Erythroblast (primary cell): Measurements from ENCODE around the gene IMMP2L.

Source experiments
- GATA1 ChIP-seq: IDR thresholded peaks from 2 replicates; pipeline ENCODE4 v1.6.1; 2011; ENCODE audit warnings: low read depth, mild to moderate bottlenecking, control low read depth, low read length, moderate library complexity
- POLR2A ChIP-seq: IDR thresholded peaks from 2 replicates; pipeline ENCODE4 v1.6.1; 2011; ENCODE audit warnings: mild to moderate bottlenecking, low read length

- TF ChIP-seq POLR2A, result no peak
- TF ChIP-seq GATA1, result no peak
Observed at GRCh38 chr7:111433426-111433825, 128.9 kb downstream of the IMMP2L start.
